Neural cell (in vitro differentiated cells): ENCODE measurements around the gene AGPS.

Source experiments
- EZH2 ChIP-seq: fragments of 200-600, 300-800 bp; shearing (Covaris generic), sonication (generic); IDR thresholded peaks from 2 replicates; pipeline ENCODE4 v1.6.1; 2014; ENCODE audit warnings: antibody characterized with exemption, low read length, borderline replicate concordance, mild to moderate bottlenecking; ENCODE audit not compliant: insufficient read depth, poor library complexity, severe bottlenecking
- MXI1 ChIP-seq: fragments of 450-650 bp; conservative IDR thresholded peaks from 2 replicates; pipeline ENCODE4 v1.6.1; 2014; ENCODE audit warnings: antibody characterized with exemption, mild to moderate bottlenecking; ENCODE audit not compliant: poor library complexity, severe bottlenecking
- POLR2AphosphoS5 ChIP-seq: IDR thresholded peaks from 2 replicates; pipeline ENCODE4 v1.6.1; 2012
- RAD21 ChIP-seq: fragments of 450-650 bp; conservative IDR thresholded peaks from 2 replicates; pipeline ENCODE4 v1.6.1; 2014; ENCODE audit warnings: antibody characterized with exemption, mild to moderate bottlenecking, moderate library complexity
- SMC3 ChIP-seq: fragments of 450-650 bp; conservative IDR thresholded peaks from 2 replicates; pipeline ENCODE4 v1.6.1; 2014; ENCODE audit warnings: antibody characterized with exemption, mild to moderate bottlenecking, moderate library complexity; ENCODE audit not compliant: poor library complexity
- TF ChIP-seq, protein P1 (sequence below): IDR thresholded peaks from 2 replicates; pipeline ENCODE4 v1.6.1; 2012; ENCODE audit warnings: borderline replicate concordance
- TF ChIP-seq, protein P2 (sequence below): fragments of 450-650 bp; IDR thresholded peaks from 2 replicates; pipeline ENCODE4 v1.5.1; 2014; ENCODE audit warnings: antibody characterized with exemption, mild to moderate bottlenecking, moderate library complexity; ENCODE audit not compliant: poor library complexity, severe bottlenecking

- TF ChIP-seq, protein P1, sequence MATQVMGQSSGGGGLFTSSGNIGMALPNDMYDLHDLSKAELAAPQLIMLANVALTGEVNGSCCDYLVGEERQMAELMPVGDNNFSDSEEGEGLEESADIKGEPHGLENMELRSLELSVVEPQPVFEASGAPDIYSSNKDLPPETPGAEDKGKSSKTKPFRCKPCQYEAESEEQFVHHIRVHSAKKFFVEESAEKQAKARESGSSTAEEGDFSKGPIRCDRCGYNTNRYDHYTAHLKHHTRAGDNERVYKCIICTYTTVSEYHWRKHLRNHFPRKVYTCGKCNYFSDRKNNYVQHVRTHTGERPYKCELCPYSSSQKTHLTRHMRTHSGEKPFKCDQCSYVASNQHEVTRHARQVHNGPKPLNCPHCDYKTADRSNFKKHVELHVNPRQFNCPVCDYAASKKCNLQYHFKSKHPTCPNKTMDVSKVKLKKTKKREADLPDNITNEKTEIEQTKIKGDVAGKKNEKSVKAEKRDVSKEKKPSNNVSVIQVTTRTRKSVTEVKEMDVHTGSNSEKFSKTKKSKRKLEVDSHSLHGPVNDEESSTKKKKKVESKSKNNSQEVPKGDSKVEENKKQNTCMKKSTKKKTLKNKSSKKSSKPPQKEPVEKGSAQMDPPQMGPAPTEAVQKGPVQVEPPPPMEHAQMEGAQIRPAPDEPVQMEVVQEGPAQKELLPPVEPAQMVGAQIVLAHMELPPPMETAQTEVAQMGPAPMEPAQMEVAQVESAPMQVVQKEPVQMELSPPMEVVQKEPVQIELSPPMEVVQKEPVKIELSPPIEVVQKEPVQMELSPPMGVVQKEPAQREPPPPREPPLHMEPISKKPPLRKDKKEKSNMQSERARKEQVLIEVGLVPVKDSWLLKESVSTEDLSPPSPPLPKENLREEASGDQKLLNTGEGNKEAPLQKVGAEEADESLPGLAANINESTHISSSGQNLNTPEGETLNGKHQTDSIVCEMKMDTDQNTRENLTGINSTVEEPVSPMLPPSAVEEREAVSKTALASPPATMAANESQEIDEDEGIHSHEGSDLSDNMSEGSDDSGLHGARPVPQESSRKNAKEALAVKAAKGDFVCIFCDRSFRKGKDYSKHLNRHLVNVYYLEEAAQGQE: no peak
- TF ChIP-seq, protein P2, sequence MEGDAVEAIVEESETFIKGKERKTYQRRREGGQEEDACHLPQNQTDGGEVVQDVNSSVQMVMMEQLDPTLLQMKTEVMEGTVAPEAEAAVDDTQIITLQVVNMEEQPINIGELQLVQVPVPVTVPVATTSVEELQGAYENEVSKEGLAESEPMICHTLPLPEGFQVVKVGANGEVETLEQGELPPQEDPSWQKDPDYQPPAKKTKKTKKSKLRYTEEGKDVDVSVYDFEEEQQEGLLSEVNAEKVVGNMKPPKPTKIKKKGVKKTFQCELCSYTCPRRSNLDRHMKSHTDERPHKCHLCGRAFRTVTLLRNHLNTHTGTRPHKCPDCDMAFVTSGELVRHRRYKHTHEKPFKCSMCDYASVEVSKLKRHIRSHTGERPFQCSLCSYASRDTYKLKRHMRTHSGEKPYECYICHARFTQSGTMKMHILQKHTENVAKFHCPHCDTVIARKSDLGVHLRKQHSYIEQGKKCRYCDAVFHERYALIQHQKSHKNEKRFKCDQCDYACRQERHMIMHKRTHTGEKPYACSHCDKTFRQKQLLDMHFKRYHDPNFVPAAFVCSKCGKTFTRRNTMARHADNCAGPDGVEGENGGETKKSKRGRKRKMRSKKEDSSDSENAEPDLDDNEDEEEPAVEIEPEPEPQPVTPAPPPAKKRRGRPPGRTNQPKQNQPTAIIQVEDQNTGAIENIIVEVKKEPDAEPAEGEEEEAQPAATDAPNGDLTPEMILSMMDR: no peak
- no peak for TF ChIP-seq SMC3
- TF ChIP-seq POLR2AphosphoS5: no peak
- no peak for TF ChIP-seq EZH2
- no peak for TF ChIP-seq RAD21
- TF ChIP-seq MXI1: no peak
Observed at GRCh38 chr2:177348733-177349693, 43.6 kb upstream of the AGPS start.
